CD4-positive, alpha-beta T cell treated with Interleukin-1 beta for 1 hour (primary cell): ENCODE results near the gene CSH2.

Source experiments
- DNase-seq, 2 donors: peaks; one replicate each; pipeline ENCODE4 v3.0.0-alpha.2; 2020 to 2022

Gene CSH2

DNA sequence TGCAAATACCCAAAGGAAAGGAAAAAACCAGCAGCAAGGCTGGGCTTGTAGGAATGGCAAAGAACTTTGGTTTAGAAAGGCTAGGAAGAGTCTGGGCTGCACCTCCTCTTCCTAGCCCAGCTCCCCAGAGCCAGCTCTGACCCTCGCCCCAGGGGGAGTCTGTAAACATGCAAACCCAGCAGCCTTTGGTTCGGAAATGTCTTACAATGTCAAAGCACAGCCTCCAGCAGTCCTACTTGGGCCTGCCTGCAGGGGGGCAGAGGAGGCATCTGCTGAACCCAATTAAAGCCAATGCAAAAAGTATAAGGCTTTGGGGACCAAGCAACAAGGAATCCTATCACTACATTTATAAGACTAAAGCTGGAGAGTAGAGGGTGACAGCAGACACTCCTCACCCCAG lies 41.0 kb downstream of the CSH2 start:
- no peak for DNase-seq

DNA sequence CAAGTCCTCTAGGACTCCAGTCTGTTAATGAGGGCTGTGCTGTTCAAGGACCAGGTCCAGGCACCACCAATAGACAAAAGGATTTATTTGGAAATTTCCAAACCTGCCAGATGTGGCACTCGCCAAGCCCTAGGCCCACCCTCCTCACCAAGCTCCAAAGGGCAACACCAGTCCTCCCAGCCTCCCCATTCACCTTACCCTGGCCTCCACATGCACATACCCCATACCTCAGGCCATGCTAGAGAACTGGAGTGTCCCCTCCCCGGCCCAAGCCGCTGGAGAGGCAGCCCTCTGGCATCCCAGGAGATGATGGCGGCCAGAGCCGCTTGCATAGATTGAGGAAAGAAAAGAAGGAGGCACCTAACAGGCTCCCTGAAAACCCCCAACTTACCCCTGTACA lies 41.5 kb downstream of the CSH2 start:
- no peak for DNase-seq

DNA sequence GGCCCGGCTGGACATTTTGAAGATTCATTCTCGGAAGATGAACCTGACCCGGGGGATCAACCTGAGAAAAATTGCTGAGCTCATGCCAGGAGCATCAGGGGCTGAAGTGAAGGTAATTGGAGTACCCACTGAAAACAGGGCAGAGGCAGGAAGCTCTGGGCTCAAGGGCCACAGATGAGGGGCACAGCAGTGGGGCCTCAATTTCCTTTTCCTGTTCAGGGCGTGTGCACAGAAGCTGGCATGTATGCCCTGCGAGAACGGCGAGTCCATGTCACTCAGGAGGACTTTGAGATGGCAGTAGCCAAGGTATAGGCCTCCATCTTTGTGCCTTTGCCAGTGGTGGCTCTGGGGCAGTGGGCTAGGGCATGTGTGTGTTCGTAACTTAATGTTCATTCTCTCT lies 42.0 kb downstream of the CSH2 start:
- DNase-seq: no peak

DNA sequence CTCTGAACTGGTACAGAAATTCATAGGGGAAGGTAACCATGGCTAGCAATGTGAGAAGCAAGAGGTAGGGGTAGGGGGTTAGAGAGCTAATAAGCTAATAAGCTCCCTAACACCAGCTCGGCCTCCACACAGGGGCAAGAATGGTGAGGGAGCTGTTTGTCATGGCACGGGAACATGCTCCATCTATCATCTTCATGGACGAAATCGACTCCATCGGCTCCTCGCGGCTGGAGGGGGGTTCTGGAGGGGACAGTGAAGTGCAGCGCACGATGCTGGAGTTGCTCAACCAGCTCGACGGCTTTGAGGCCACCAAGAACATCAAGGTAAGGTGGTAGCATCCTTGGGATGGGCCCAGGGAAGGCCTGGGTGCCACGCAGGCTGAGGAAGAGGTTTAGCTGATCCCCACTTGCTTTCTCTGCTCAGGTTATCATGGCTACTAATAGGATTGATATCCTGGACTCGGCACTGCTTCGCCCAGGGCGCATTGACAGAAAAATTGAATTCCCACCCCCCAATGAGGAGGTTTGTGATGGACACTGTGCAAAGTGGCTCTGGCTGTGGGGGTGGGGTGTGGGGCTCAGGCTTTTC lies 42.5 kb downstream of the CSH2 start:
- no peak for DNase-seq

DNA sequence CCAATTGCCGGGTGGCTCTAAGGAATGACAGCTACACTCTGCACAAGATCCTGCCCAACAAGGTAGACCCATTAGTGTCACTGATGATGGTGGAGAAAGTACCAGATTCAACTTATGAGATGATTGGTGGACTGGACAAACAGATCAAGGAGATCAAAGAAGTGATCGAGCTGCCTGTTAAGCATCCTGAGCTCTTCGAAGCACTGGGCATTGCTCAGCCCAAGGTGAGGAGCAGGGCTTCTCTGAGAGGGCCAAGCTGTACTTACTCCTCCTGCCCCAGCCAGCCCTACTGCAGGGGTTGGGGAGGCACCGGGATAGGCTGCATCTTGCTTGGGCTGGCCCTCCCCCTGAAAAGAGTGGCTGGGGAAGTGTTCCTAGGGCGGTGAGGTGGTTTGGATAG lies 43.2 kb downstream of the CSH2 start:
- no peak for DNase-seq

DNA sequence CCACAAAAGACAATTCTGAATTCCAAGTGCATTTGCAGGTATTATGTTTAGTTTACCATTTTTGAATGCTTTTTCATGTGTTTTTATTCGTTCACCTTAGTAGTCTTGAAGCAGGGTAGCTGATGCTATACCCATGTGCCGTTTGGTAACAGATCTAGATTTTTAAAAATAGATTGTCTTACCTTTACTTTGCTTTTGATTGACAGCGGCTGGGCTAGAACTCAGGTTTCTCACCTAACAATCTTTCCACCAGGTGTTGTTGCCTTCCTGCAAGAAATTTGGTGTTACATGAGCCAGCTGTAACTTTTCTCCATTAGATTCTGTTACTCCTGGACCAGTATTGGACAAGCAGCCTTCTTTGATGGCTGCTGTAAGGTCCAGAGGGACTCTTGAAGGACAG lies 44.5 kb downstream of the CSH2 start:
- no peak for DNase-seq

DNA sequence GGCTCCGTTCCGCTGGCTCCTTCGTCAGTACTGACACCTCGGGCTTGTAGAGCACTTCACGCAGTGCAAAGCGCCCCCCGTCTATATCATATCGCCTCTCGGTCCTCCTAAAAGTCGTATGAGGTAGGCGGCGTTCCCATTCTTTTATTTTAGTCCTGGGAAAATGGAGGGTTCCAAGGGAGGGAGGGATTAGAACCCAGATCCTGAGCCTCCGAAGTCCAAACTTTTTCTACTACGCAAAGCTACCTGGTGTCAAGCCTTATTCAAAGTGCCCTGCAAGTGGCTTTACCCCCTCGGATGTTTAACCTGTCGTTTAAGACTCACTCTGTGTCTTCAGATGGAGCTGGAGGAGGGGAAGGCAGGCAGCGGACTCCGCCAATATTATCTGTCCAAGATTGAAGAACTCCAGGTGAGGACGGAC lies 45.7 kb downstream of the CSH2 start:
- DNase-seq: no peak

DNA sequence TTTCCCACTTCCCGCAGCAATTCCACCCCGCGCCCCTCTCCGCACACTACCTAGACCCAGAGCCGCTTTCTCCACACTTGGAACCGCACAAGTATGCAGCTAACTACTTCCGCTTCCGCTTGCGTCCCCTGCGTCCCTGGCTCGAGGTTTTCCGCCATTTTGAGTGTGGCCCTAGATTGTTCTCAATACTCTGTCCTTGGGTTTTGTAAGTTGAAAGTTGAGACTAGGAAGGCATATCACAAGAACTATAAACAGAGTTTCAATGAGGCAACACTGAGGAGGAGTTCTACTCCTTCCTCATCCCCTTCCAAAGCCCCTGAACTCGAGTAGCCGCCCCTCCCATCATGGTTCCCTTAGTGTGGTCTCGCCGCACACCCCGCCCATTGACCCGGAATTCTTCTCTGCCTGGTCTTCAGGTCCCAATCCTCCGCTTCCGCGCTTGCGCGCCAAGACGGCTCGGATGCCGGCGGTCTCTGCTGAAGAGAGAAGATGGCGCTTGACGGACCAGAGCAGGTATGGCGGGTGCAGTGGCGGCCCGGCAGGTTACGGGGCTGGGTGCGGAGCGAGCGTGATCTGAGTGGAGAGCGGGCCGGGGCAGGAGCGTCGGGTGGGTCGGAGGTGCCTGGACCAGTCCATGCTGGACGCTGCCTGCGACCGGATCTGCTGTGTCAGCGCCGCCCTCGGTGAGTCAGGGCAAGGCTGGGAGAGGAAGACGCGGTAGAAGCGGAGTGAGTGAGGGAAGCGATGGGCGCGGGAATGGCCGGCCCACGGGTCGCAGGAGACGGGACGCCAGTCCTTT lies 46.3 kb downstream of the CSH2 start, which contains the start of the genes FTSJ3 and PSMC5:
TSS of gene FTSJ3 (minus strand) at position 662 of the 799 bp plus-strand sequence. CDS start 761 bp downstream, outside the sequence.
TSS of gene PSMC5 (plus strand) at position 430 of the 799 bp plus-strand sequence. CDS start at position 490, 60 bp downstream.
- peak; percentile 95 to 96 for DNase-seq

DNA sequence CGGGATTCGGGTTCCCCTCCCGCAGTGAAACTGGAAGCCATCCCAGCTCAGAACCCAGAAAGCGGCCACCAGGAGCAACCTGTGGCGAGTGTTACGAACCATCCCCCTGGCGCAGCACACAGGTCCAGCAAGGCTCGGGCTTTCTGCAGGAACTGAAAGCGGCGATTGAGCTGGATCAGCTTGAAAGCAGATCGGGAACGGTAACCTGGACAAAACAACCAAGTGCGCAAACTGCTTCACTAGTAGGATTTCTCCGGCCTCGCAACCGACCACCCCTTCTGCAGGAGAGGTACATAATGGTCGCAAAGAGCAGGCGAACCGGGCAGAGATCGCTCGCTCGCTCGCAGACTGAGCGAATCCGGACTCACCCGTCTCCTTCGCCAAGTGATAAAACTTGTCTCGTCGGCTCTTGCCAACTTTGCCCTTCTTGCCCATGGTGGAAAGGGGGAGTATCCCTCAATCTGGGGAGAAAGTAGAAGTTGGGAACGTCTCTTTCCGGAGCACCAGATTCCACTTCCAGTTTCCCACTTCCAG lies 46.9 kb downstream of the CSH2 start:
- DNase-seq: no peak

DNA sequence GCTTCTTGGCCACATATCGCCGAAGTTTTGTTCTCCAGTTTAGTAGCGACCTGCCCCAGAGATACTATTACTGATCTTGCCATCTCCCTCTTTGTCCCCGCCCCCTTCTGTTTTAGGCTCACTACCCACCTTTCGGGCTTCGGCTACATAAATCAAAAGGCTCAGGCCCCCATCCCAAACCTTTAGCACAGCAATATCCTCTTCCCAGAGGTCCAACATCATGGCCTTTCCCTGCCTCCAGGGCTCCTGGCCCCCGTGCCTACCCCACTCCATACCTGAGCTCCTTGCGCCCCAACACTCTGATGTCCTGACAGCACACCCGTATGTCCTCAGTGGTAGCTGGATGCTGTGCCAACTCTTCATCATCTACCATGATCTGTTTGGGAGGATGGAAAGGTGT lies 49.1 kb downstream of the CSH2 start:
- DNase-seq: no peak

DNA sequence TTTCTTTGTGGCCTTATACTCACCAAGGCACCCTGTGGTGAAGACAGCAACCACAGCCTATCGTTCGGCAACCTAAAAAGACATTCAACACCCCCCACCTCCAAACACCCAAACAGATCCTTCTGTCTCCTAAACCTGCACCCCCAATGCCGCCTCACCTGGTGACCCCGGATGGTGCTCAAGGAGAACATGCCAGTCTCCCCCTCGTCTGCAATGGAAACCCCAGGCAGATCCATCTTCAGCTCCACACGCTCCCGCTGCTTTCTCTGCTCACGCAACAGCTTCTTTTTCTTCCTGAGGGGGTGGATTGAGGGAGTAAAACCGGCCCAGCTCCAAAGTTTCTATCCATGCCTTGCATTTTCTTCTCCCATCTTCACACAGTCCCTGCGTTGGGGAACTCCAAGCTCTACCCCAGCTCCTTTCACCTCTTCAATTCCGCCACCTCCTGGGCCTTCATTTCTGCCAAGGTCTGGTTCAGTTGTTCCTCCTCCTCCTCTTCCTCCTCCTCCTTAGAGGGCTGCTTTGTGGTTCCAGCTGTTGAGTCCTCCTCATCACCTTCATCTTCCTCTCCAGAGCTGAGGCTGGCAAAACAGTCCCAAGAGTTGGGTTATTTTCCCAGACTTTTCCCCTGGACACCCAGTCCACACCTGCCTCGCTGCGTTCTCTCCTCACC lies 49.7 kb downstream of the CSH2 start:
- DNase-seq: no peak

DNA sequence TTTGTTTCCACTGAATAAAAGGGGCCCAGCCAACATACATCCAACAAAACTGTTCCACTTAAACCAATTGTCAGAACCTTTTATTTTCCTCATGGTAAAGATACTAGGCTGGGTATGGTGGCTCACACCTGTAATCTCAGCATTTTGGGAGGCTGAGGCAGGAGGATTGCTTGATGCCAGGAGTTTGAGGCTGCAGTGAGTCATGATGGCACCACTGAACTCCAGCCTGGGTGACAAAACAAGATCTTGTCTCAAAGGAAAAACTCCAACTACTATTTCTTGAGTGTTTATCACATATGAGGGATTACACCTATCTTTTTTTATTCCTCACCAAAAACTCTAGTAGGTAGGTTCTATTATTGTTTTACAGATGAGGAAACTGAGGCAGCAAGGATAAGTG lies 50.9 kb downstream of the CSH2 start:
- no peak for DNase-seq
